K562 (cell line): ENCODE measurements around the gene TXNRD3. TPM values are rescaled to one million over a fixed set of nuclear protein-coding genes. Genes with fewer than 3 reads are reported as not detected.

ENCODE experiments used
- ATAC-seq: fragments of 200-7000 bp; cut with Tn5 transposase; 3 replicates; pipeline ENCODE4 v1.9.1; 2020; ENCODE audit warnings: moderate library complexity
- BruUV-seq: library from RNA; stranded (reverse); fragments of 400-500 nt; replicated peaks from 2 replicates; lab custom pipeline; 2021; lab: Mats Ljungman, UMichigan
- CTCF ChIA-PET: fragments of 300-600 bp; formaldehyde crosslinking; extraction: SDS; loops from one replicate; lab custom pipeline; 2021; ENCODE audit warnings: low intra/inter-chr PET ratio; lab: Yijun Ruan, JAX
- POLR2A ChIA-PET: fragments of 300-600, 350-650 bp; sonication (Branson Sonifier 250); formaldehyde crosslinking; extraction: SDS; loops from one replicate; lab custom pipeline; 2021; ENCODE audit warnings: antibody characterized with exemption, inconsistent platforms; lab: Yijun Ruan, JAX
- DNase-seq, 4 experiments: peaks; one replicate each; pipeline versions ENCODE4 v3.0.0 to v3.0.0-alpha.2; 2011 to 2018; ENCODE audit warnings: low spot score in 3 of 4, mixed read lengths in 3 of 4; ENCODE audit errors: extremely low read depth in 1 of 4
- FAIRE-seq: peaks from 2 replicates; lab custom pipeline; 2011; peaks lifted over from hg19 to GRCh38; lab: Jason Lieb, UNC
- H2AFZ ChIP-seq: 2 replicates; pipeline ENCODE4 v1.6.0; 2011; ENCODE audit warnings: low read depth, low read length, control low read depth, inconsistent platforms
- H3K27ac ChIP-seq: fragments of 200-600 bp; 3 replicates; pipeline ENCODE4 v1.8.0; 2011; ENCODE audit warnings: low read depth, mild to moderate bottlenecking, control low read depth, inconsistent platforms, low read length, moderate library complexity, mixed read lengths; ENCODE audit errors: extremely low read depth
- H3K27me3 ChIP-seq, 2 experiments: fragments of 300-600 bp in 1 of 2; 2 replicates in 1 of 2; 3 replicates in 1 of 2; pipeline versions ENCODE4 v1.6.0 to v1.8.0; 2011; ENCODE audit warnings: inconsistent platforms in 2 of 2, low read length in 2 of 2, mild to moderate bottlenecking in 1 of 2, mixed read lengths in 1 of 2, moderate library complexity in 1 of 2; ENCODE audit not compliant: control insufficient read depth in 2 of 2, insufficient read depth in 2 of 2
- H3K36me3 ChIP-seq: fragments of 300-600 bp; 3 replicates; pipeline ENCODE4 v1.8.0; 2011; ENCODE audit warnings: mild to moderate bottlenecking, low read length, inconsistent platforms; ENCODE audit not compliant: control insufficient read depth, insufficient read depth
- H3K4me1 ChIP-seq, 2 experiments: fragments of 200-600 bp in 1 of 2; replicated peaks in 1 of 2; 2 replicates in 1 of 2; 3 replicates in 1 of 2; pipeline versions ENCODE4 v1.5.1 to v1.8.0; 2011; ENCODE audit warnings: inconsistent platforms in 2 of 2, low read length in 2 of 2, mild to moderate bottlenecking in 1 of 2, mixed read lengths in 1 of 2, moderate library complexity in 1 of 2; ENCODE audit not compliant: control insufficient read depth in 2 of 2, insufficient read depth in 2 of 2
- H3K4me2 ChIP-seq: 2 replicates; pipeline ENCODE4 v1.6.1; 2011; ENCODE audit warnings: low read length, control low read depth, inconsistent platforms, mixed read lengths; ENCODE audit not compliant: insufficient read depth
- H3K4me3 ChIP-seq: fragments of 200-600 bp; sonication (generic), shearing (Covaris generic); 2 replicates; pipeline ENCODE4 v1.5.1; 2016; ENCODE audit warnings: control low read depth, inconsistent platforms
- H3K79me2 ChIP-seq: fragments of 200-600 bp; 3 replicates; pipeline ENCODE4 v1.8.0; 2011; ENCODE audit warnings: low read length, inconsistent platforms; ENCODE audit not compliant: control insufficient read depth, insufficient read depth
- H3K9ac ChIP-seq, 2 experiments: 2 replicates each; pipeline versions ENCODE4 v1.6.0 to v1.6.1; 2011; ENCODE audit warnings: low read depth in 2 of 2, low read length in 2 of 2, control low read depth in 1 of 2, inconsistent platforms in 1 of 2, mild to moderate bottlenecking in 1 of 2, mixed read lengths in 1 of 2; ENCODE audit not compliant: insufficient read depth in 1 of 2
- H3K9me1 ChIP-seq: one replicate; pipeline ENCODE4 v1.6.0; 2011; ENCODE audit warnings: inconsistent platforms, mild to moderate bottlenecking, low read length, moderate library complexity; ENCODE audit not compliant: control insufficient read depth, insufficient read depth
- H3K9me3 ChIP-seq: replicated peaks from 2 replicates; pipeline ENCODE4 v1.5.1; 2011; ENCODE audit warnings: low read depth, low read length, inconsistent platforms; ENCODE audit not compliant: control insufficient read depth, insufficient read depth
- H4K20me1 ChIP-seq: replicated peaks from 2 replicates; pipeline ENCODE4 v1.6.1; 2011; ENCODE audit warnings: low read length, inconsistent platforms, mixed read lengths; ENCODE audit not compliant: control insufficient read depth, insufficient read depth
- ATF2 ChIP-seq: sonication (generic); formaldehyde crosslinking; IDR thresholded peaks from 2 replicates; pipeline ENCODE4 v1.8.1; 2022; ENCODE audit warnings: missing genetic modification reagents
- CBX8 ChIP-seq: fragments of 200-600 bp; sonication (generic); IDR thresholded peaks from 2 replicates; pipeline ENCODE4 v1.6.1; 2012; ENCODE audit warnings: borderline replicate concordance, mixed run types, low read depth, mild to moderate bottlenecking, moderate library complexity, mixed read lengths, low read length, control low read depth, inconsistent platforms; ENCODE audit not compliant: poor library complexity, severe bottlenecking; ENCODE audit errors: extremely low read depth
- FOXJ2 ChIP-seq: fragments of 200-800 bp; sonication (Bioruptor generic); IDR thresholded peaks from 2 replicates; pipeline ENCODE4 v1.6.1; 2016; ENCODE audit warnings: missing genetic modification characterization, missing compliant biosample characterization
- JUND ChIP-seq, 2 experiments: IDR thresholded peaks; 2 replicates in 1 of 2; 3 replicates in 1 of 2; pipeline ENCODE4 v1.6.1; 2011; ENCODE audit warnings: borderline replicate concordance in 2 of 2, low read depth in 2 of 2, low read length in 2 of 2, improper control_type of control experiment in 1 of 2, missing biosample characterization in 1 of 2, missing genetic modification characterization in 1 of 2, missing genetic modification reagents in 1 of 2
- NFIX ChIP-seq: fragments of 250-450 bp; sonication (Bioruptor Pico); IDR thresholded peaks from 2 replicates; pipeline ENCODE4 v1.4.0; 2020; ENCODE audit warnings: low read depth, mild to moderate bottlenecking, moderate library complexity
- ZKSCAN8 ChIP-seq: fragments of 200-800 bp; sonication (Bioruptor generic); IDR thresholded peaks from 2 replicates; pipeline ENCODE4 v1.6.1; 2016; ENCODE audit warnings: missing genetic modification characterization, missing compliant biosample characterization
- ZNF316 ChIP-seq: fragments of 450-650 bp; IDR thresholded peaks from 2 replicates; pipeline ENCODE4 v1.6.1; 2016
- ZNF384 ChIP-seq: IDR thresholded peaks from 2 replicates; pipeline ENCODE4 v1.6.1; 2012; ENCODE audit warnings: low read depth, low read length, improper control_type of control experiment
- ZNF551 ChIP-seq: fragments of 250-450 bp; sonication (Bioruptor Pico); IDR thresholded peaks from 2 replicates; pipeline ENCODE4 v1.5.0; 2021; ENCODE audit warnings: mild to moderate bottlenecking, moderate library complexity
- ZNF766 ChIP-seq: fragments of 200-800 bp; sonication (Bioruptor generic); conservative IDR thresholded peaks from 2 replicates; pipeline ENCODE4 v1.6.1; 2016; ENCODE audit warnings: missing genetic modification characterization, missing compliant biosample characterization
- WGBS: fragments of 100-300 bp; shearing (Covaris generic); methylation state at CpG from one replicate; pipeline ENCODE4 v1.1.6; 2016; ENCODE audit warnings: low coverage, mixed read lengths; ENCODE audit not compliant: insufficient coverage; ENCODE audit errors: missing lambda C conversion rate; 5-methylcytosine and 5-hydroxymethylcytosine counted together
- in situ Hi-C: fragments of 300-500 bp; cut with MboI; formaldehyde crosslinking; loops from 4 replicates; pipeline ENCODE4 v1.15.0; 2018; ENCODE audit warnings: inconsistent platforms, mixed read lengths
- intact Hi-C: fragments of 100-400 bp; cut with micrococcal nuclease; formaldehyde crosslinking; loops from 2 replicates; pipeline ENCODE4 v1.14.2; 2022
- polyA plus RNA-seq, 8 experiments: library from polyadenylated mRNA; depleted of rRNA in 4 of 8; stranded (reverse) in 5 of 8; unstranded in 3 of 8; fragments of >200 nt; fragmentation: Nextera tagmentation in 2 of 8; fragmentation: Illumina TruSeq in 1 of 8; extraction: Ambion mirVana in 2 of 8; extraction: Trizol in 1 of 8; gene quantifications; 2 replicates each; pipeline versions ENCODE4 v1.2.1 to v1.2.3, GENCODE V29; 2011 to 2014; ENCODE audit warnings: inconsistent platforms in 1 of 8, missing spikeins in 1 of 8
- total RNA-seq, 7 experiments: library from RNA; depleted of rRNA in 6 of 7; stranded (reverse); fragments of >200 nt in 6 of 7; fragmentation: Illumina TruSeq in 2 of 7; extraction: Trizol in 2 of 7; gene quantifications; 2 replicates each; pipeline versions ENCODE4 v1.2.1 to v1.2.3, GENCODE V29; 2011 to 2021; ENCODE audit warnings: low replicate concordance in 1 of 7
- TF ChIP-seq, protein P1 (sequence below): fragments of 250-450 bp; sonication (Bioruptor Pico); IDR thresholded peaks from 2 replicates; pipeline ENCODE4 v1.4.0; 2020

The TXNRD3 gene
- total and polyA plus RNA-seq, 9 of the 15 experiments (the other 6 are each of a cell fraction or from before 2014, with no cell fraction given), result 0.96 to 2.3 (median 1.7) TPM

- no peak for TF ChIP-seq ZKSCAN8 (CRISPR knock-in tag)
- TF ChIP-seq, protein P1, sequence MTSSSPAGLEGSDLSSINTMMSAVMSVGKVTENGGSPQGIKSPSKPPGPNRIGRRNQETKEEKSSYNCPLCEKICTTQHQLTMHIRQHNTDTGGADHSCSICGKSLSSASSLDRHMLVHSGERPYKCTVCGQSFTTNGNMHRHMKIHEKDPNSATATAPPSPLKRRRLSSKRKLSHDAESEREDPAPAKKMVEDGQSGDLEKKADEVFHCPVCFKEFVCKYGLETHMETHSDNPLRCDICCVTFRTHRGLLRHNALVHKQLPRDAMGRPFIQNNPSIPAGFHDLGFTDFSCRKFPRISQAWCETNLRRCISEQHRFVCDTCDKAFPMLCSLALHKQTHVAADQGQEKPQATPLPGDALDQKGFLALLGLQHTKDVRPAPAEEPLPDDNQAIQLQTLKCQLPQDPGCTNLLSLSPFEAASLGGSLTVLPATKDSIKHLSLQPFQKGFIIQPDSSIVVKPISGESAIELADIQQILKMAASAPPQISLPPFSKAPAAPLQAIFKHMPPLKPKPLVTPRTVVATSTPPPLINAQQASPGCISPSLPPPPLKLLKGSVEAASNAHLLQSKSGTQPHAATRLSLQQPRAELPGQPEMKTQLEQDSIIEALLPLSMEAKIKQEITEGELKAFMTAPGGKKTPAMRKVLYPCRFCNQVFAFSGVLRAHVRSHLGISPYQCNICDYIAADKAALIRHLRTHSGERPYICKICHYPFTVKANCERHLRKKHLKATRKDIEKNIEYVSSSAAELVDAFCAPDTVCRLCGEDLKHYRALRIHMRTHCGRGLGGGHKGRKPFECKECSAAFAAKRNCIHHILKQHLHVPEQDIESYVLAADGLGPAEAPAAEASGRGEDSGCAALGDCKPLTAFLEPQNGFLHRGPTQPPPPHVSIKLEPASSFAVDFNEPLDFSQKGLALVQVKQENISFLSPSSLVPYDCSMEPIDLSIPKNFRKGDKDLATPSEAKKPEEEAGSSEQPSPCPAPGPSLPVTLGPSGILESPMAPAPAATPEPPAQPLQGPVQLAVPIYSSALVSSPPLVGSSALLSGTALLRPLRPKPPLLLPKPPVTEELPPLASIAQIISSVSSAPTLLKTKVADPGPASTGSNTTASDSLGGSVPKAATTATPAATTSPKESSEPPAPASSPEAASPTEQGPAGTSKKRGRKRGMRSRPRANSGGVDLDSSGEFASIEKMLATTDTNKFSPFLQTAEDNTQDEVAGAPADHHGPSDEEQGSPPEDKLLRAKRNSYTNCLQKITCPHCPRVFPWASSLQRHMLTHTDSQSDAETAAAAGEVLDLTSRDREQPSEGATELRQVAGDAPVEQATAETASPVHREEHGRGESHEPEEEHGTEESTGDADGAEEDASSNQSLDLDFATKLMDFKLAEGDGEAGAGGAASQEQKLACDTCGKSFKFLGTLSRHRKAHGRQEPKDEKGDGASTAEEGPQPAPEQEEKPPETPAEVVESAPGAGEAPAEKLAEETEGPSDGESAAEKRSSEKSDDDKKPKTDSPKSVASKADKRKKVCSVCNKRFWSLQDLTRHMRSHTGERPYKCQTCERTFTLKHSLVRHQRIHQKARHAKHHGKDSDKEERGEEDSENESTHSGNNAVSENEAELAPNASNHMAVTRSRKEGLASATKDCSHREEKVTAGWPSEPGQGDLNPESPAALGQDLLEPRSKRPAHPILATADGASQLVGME (CRISPR knock-in tag), result no peak
Measured at GRCh38 chr3:126558336-126559071, 96.4 kb downstream of the TXNRD3 start, which contains the start of gene C3orf22 (continued).

DNA sequence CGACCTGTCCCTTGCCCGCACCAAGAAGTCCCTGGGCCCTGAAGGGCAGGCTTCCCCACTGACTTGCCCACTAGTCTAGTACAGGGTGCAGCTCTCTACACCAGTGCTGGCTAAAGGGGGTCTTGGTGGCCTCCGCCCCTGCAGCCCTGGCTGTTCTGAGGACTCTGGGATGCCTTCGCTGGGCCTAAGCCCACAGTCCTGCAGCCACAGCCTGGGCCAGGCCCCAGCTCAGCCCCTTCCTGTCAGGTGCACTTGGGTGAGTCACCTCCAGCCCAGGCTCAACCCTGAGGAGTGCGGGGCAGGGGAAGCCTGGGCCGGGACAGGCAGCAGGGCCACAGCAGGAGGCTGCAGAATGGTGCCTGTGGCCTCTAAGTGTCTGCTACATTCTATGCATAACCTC lies 97.2 kb downstream of the TXNRD3 start:
- H3K9ac ChIP-seq, result no peak overlapping the region
- CTCF ChIA-PET, result no interaction called here
- H3K9me1 ChIP-seq, result no peaks in the 10 kb centered on the region
- in situ Hi-C loops, result no loop called here
- H3K9me3 ChIP-seq, result no peaks in the 10 kb centered on the region
- POLR2A ChIA-PET, result interaction anchor here (0.6 kb wide), 1 partner anchor 20 kb away, joined by 4 read pairs; no protein-coding TSS in a partner anchor
- peaks cover 4 to 25% of the 10 kb centered on the region in 2 experiments; a peak in 2 of 5 replicates for H3K27me3 ChIP-seq
- H3K79me2 ChIP-seq, result no peaks in the 10 kb centered on the region
- FAIRE-seq (no peak), DNase-seq (no peak), ATAC-seq (no peak)
- H4K20me1 ChIP-seq, result no peaks in the 10 kb centered on the region; the same call in 1 of the 2 replicates
- H3K4me3 ChIP-seq, result no peak overlapping the region
- WGBS, result 0% methylated on average over 5 of the region's 6 CpGs
- H2AFZ ChIP-seq, result no peak overlapping the region
- no peak overlapping the region for H3K4me2 ChIP-seq
- no peak overlapping the region for H3K27ac ChIP-seq
- no TSS peak for BruUV-seq
- no peaks in the 10 kb centered on the region for H3K36me3 ChIP-seq
- intact Hi-C loops, result no loop called here
- no peaks in the 10 kb centered on the region for H3K4me1 ChIP-seq
- no peak for TF ChIP-seq NFIX (CRISPR knock-in tag)
- TF ChIP-seq ZNF551 (CRISPR knock-in tag), result no peak
- no peak for TF ChIP-seq JUND (IDR thresholded peaks at IDR 0.05; ENCODE audit: borderline replicate concordance, low read depth, low read length)
- no peak for TF ChIP-seq JUND (tag; IDR thresholded peaks at IDR 0.05; ENCODE audit: borderline replicate concordance, low read depth, low read length)
- TF ChIP-seq ATF2 (CRISPR knock-in tag), result no peak
- TF ChIP-seq ZNF384, result no peak
- no peak for TF ChIP-seq ZNF316
- TF ChIP-seq ZNF766, result no peak
- TF ChIP-seq FOXJ2, result no peak
- TF ChIP-seq CBX8, result no peak
